LNCaP clone FGC (cell line): ENCODE measurements around the gene SPEM2.

Experiments
- DNase-seq: peaks from one replicate; pipeline ENCODE4 v3.0.0-alpha.2; 2011; ENCODE audit warnings: low read depth
- H3K4me3 ChIP-seq: 2 replicates; pipeline ENCODE4 v1.5.1; 2011; ENCODE audit warnings: mild to moderate bottlenecking, low read depth, low read length, control low read depth
- CTCF ChIP-seq: IDR thresholded peaks from 2 replicates; pipeline ENCODE4 v1.5.1; 2012; ENCODE audit warnings: mild to moderate bottlenecking; ENCODE audit not compliant: control insufficient read depth, insufficient read depth; ENCODE audit errors: extremely low read depth

Gene SPEM2

DNA sequence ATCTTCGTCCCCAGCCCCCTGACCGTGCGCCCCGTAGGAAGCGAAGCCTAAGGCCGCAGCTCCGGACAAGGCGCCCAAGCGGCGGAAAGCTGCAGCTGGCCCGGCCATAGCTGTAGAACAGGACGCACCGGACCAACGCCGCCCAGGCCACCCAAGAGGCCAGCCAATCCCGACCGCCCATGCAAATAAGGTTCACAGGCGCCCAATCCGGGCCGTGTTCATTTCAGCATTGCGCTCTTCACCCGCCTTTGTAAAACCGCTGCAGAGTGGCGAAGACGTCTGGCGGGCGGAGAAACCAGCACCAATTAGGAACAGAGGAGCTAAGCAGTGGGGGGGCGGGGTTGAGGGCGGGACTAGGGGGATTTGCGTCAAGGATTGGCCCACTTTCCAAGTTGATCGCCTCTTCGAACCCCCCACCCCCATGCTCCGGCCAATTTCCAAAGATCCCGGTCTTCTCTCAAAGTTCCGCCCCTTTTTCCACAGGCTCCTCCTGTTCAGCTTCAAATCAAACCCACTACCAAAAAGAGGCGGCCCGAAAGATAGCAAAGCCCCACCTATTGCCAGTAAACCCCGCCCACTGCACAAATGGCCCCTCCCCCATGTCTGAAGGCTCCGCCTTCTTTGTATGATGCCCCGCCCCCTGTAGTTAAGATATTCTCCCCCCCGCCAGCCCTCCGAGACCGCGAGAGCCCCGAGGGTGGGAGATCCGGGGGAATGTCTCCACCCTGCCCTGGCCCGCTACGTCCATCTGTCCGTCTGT, 21.3 kb upstream of the SPEM2 start, which contains the start of gene TMEM256:
TSS of gene TMEM256 (minus strand) at position 121 of the 760 bp plus-strand sequence. CDS start at position 108, 13 bp downstream.
- no peak for TF ChIP-seq CTCF
- peak; percentile 92 for DNase-seq
- H3K4me3 ChIP-seq: peak within 1 kb of the TSS; percentile 62

DNA sequence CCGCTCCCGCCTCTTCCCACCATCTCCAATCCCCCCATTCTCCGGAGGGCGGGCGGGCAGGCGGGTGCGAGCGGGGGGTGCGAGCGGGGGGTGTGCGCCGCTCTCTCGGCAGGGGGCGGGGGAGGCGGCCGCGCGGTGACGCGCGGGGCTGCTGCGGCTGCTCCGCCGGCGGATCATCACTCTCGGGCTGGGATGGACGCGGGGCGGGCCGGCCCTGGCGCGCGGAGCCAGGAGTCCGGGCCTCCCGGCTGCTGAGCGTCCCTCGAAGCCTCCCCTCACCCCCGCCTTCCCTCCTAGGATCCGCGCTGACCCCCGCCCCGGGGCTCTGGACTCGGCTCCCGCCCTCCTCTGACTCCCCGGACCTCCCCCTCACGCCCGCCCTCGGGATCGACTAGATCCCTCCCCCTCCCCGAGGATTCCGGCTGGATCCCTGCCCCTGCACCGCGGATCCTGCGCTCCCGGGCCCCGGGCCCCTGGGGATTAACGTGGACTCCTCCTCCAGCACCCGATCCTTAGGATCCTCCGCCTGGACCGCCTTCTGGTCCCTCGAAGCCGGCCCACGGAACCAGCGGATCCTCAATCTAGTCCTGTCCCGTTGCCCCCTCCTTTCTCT, 20.6 kb upstream of the SPEM2 start:
- DNase-seq: no peak
- peak overlapping the region; percentile 62 for H3K4me3 ChIP-seq

GRCh38 chr17:7405350-7406234, 19.8 kb upstream of the SPEM2 start:
- no peak for DNase-seq
- H3K4me3 ChIP-seq: peak overlapping the region; percentile 62
- no peak for TF ChIP-seq CTCF

More for the DNA sequence above, 20.6 kb upstream of the SPEM2 start:
- TF ChIP-seq CTCF: no peak

DNA sequence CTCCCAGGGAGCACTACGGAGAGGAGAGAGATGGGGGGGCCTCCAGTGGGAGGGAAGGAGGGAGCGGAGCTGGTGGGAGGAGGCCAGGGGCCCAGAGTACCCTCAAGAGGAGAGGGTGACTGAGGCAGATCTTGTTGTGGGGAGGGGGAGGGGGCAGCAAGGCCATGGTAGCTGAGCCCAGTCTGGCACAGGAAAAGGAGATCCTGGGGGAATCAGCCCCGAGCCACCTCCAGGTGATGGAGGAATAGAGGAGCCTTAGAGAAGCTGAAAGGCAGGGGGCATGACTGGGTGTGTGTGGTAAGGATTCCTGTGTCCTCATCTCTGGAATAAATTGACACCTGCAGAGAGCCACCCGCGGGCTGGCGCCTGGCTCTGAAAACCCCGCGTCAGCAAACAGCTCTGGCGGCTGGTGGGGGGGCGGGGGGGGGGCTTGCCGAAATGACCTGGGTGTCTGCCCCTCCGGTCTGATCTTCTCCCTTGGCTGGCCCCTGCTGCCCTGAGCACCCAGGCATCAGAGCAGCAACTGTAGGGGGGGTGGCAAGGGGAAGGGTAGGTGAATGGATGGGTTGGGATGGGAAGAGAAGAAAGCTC, 19.1 kb upstream of the SPEM2 start:
- H3K4me3 ChIP-seq: no peak overlapping the region
- no peak for DNase-seq
- no peak for TF ChIP-seq CTCF

DNA sequence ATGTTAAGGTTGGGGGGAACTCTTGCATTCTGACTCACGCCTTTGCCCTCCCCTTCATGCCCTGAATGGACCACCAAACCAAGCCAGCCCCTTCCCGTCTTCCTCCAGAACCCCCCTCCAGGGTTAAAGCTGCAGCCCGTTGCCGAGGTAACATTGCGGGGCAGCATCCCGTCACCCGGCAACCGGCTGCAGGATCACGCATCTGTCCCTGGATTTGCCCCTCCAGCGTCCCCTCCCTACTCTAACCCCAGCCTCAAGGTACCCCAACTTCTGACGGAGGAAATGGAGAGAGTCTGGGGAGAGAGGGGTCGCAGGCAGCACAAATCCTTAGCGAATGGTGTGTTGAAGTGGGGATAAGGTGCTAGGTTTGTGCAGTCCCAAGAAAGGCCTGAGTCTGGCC, 18.3 kb upstream of the SPEM2 start:
- no peak for DNase-seq
- no peak overlapping the region for H3K4me3 ChIP-seq
- TF ChIP-seq CTCF: no peak

GRCh38 chr17:7407485-7408251, 17.7 kb upstream of the SPEM2 start, which contains the start of gene NLGN2:
Gene NLGN2 (plus strand): TSS chr17:7407845. CDS start chr17:7408256, 411 bp downstream.
- DNase-seq: no peak
- no peak within 1 kb of the TSS for H3K4me3 ChIP-seq
- no peak for TF ChIP-seq CTCF
